HS-27A (cell line): ENCODE data around the gene LY6G6F.

Experiments
- DNase-seq: peaks from one replicate; pipeline ENCODE4 v3.0.0-alpha.2; 2012; ENCODE audit warnings: low read depth, missing footprints

Gene LY6G6F

GRCh38 chr6:31739639-31740396 lies 33.2 kb downstream of the LY6G6F start, which contains the start of gene MSH5:
MSH5 (plus strand) TSS chr6:31740005; CDS start chr6:31740467, 462 bp downstream.
- peak; percentile 99 for DNase-seq

DNA sequence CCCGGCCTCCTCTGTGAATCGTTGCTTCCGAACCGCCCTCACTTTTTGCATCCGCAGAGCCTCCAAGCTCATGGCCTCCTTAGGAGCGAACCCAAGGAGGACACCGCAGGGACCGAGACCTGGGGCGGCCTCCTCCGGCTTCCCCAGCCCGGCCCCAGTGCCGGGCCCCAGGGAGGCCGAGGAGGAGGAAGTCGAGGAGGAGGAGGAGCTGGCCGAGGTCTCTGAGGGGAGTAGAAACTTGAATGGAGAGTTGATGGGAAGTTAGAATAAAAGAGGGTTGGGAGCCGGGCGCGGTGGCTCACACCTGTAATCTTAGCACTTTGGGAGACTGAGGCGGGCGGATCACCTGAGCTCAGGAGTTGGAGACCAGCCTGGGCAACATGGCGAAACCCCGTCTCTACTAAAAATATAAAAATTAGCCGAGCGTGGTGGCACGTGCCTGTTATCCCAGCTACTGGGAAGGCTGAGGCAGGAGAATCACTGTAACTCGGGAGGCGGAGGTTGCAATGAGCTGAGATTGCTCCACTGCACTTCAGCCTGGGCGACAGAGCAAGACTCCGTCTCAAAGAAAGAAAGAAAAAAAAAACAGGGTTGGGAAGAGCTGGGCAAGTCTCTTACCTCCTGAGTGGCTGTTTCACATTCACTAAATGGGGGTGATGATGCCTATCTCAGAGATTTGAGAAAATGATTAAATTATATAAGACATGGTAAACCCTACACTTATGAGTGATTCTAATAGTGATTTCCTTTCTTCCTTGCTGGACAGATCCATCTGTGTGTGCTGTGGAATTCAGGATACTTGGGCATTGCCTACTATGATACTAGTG lies 33.9 kb downstream of the LY6G6F start:
- DNase-seq = no peak

GRCh38 chr6:31741815-31742214 lies 35.1 kb downstream of the LY6G6F start:
- DNase-seq = no peak

DNA sequence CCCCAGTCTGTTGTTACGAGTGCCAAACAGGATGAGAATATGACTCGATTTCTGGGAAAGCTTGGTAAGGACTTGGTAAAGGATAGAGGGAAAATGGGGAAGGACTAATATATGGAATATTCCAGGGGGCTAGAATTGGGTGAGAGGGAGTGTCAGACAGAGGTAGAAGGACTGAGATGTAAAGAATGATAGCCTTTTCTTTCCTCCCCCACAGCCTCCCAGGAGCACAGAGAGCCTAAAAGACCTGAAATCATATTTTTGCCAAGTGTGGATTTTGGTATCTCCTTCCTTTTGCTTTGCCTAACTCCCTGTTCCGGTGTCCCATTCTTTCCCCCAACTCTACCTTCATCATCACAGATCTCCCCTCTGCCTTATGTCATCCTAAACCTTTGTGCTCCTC lies 36.2 kb downstream of the LY6G6F start:
- DNase-seq = no peak

- DNase-seq = no peak
These were observed 37.8 kb downstream of the LY6G6F start for GRCh38 chr6:31744422-31744821.

GRCh38 chr6:31749301-31750036 lies 42.8 kb downstream of the LY6G6F start:
- no peak for DNase-seq

DNA sequence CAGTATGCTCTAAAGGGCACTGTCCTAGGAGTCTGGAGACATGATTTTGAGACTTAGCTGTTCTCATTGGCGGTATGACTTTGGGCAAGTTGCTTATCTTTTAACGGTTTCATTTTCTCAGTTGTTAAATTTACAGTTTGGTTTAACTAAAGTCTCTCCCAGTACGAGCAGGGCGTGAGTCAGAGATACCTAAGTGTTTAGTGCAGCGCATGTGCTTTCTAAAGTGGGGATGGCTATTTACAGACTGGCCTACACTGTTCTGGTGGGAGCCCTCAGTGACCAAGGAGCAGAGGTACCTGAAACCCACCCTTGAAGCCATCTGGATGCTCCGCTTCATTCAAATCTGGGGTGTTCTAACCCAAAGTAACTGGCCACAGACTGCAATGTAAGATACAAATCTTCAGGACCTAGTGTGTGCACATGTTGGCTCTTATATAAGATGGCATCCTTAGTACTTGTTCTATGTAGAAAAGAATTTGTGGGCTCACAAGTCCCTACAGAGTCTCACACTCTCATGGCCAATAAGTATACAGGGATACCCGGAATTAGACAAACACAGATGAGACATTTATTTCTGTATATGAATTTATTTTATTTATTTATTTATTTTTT lies 43.9 kb downstream of the LY6G6F start:
- no peak for DNase-seq

GRCh38 chr6:31752739-31753319 lies 46.2 kb downstream of the LY6G6F start:
- DNase-seq = no peak

GRCh38 chr6:31758281-31758680 lies 51.6 kb downstream of the LY6G6F start:
- no peak for DNase-seq
